Activated CD4-positive, alpha-beta T cell treated with anti-CD3 and anti-CD28 coated beads for 1 hour (primary cell): ENCODE data around the gene ACAD9.
"Not testable (repeated sequence)": the region's sequence is repeated elsewhere in the genome, so short reads cannot be mapped to it uniquely, and the experiment has no call there.

Experiments used
- DNase-seq: peaks from one replicate; pipeline ENCODE4 v3.0.0-alpha.2; 2020

The ACAD9 gene

GRCh38 chr3:128879125-128879969, at the start of gene ACAD9:
ACAD9 (plus strand) TSS chr3:128879620; CDS start chr3:128879692, 72 bp downstream.
- peak; percentile 96 for DNase-seq

GRCh38 chr3:128829925-128830625, 49.3 kb upstream of the ACAD9 start:
- not testable (repeated sequence) for DNase-seq

GRCh38 chr3:128830762-128831161, 48.7 kb upstream of the ACAD9 start:
- DNase-seq, result not testable (repeated sequence)

GRCh38 chr3:128832979-128833378, 46.4 kb upstream of the ACAD9 start:
- not testable (repeated sequence) for DNase-seq

- DNase-seq, result no peak
These were observed 44.3 kb upstream of the ACAD9 start for GRCh38 chr3:128835096-128835495.

DNA sequence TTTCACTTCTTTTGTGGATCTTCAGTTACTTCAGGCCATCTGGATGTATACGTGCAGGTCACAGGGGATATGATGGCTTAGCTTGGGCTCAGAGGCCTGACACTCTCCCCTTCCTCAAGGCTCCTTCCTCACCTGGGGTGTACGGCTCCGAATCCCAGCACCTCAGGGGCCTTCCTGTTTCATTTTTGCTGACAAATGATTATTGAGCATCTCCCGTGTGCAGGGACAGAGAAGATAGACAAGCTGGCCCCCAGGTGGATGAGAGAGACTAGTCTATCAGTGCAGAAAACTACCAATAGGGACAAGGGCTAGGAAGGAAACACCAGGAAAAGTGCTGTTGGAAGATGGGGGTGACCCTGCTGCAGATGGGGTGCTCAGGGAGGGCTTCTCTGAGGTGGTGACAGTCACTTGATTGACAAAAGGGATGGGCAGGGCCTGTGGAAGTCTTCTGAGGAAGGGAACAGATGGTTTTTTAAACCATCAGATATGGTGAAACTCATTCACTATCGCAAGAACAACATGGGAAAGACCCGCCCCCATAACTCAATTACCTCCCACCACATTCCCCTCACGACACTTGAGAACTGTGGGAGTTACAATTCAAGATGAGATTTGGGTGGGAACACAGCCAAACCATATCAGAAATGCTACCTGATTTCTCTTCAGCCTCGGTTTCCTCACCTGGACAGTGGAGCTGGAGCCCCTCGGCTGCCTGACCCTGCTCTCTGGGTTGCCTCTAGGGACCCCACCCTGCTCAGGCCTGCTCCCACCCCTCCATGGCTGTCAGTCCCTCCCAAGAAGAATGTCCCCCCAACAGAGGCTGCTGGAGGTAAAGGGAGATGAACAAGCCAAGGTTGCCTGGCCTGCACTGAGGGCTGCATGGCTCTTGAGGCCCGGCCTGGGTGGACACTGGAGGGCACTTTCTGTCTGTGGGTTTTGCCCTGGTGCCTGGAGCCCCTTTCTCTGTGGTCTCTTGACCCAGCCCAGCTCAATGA, 37.2 kb upstream of the ACAD9 start:
- DNase-seq, result no peak

DNA sequence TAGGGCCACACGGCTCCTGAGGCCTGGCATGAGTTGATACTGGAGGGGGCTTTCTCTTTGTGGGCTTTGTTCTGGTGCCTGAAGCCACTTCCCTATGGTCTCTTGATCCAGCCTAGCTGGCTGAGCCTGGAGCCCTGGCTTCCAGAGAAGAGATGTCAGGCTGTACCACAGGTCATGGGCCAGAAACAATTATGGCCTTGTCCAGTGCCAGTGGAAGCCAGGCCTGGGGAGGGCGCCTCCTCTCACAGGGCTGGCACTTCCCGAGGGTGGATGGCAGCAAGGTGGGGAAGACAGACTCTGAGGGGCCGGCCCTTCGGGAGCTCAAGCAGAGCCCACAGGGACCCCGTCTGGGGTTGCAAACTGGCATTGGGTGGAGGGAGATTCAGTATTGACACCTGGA, 34.9 kb upstream of the ACAD9 start:
- no peak for DNase-seq

DNA sequence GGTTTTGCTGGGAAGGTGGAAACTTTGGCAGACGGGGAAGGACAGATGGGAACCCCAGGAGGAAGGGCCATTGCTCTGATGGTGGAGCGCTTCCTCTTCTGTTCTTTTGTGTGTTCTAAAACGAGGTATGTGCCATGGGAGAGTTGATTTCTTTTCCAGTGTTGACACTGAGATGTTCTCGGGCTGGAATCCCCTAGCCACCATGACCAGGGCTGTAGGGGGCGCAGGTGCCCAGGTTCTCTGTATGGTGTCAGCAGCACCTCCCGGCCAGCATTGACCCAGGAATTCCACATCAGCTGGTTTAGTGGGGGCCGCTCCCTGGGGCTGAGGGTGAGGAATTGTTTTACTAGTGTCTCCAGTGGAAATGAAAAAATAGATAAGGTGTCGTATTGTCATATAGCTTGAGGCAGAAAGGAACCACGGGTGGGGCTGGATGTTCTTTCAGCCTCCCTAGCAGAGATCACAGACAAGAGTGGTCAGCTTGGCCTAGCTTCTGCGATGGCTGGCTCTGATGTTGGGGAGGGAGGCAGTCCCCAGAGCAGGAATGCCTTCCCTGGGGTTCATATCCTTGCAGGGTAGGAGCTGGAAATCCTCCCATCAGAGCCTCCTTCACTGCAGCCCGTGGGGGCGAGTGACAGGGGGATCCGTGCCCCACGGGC, 34.2 kb upstream of the ACAD9 start:
- DNase-seq, result no peak

DNA sequence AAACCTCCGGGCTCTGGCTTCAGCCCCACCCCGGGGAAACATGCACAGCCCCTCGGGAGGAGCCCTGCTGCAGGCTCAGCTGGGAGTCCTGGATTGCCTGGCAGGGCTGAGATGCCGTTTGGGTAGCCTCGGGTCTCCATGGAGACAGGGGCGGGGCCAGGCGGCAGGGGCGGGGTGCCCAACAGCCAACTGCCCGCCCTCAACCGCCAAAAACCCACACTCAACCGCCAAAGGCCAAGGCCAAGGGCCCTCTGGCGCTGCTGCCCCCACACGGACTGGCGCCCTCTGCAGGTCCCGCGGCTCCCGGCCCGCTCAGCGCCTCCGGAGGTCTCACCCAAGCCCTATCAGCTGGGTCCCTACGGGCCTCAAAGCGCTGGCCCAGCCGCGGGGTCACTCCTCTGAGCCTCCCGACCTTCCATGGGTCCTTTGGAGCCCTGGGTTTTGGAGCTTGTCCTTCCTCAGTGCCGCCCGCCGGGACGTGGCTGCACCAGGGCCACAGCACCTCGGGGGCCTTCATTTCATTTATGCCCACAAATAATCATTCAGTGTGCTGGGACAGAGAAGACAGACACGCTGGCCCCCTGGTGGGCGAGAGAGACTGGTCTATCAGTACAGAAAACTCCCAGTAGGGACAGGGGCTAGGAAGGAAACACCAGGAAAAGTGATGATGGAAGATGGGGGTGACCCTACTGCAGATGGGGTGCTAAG, 33.5 kb upstream of the ACAD9 start:
- DNase-seq, result peak; percentile 62

- no peak for DNase-seq
These were observed 32.9 kb upstream of the ACAD9 start for GRCh38 chr3:128846486-128846891.

- DNase-seq, result no peak
These were observed 31.6 kb upstream of the ACAD9 start for GRCh38 chr3:128847666-128848370.

DNA sequence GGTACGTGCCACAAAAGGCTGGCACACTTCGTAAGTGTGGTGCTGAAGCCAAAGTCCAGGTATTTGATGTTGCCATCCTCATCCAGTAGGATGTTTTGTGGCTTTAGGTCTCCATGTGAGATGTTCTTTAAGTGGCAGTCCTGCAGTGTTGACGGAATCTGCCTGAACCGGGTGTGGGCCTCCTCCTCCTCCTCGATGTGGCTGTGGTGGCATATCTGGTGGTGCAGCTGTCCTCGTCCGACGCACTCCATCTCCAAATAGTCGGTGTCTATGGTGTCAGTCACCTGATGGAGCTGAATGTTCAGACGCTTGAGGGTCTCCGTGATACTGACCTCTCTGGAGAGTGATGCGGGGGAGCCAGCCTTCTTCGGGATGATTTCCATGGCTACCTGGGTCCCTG, 30.5 kb upstream of the ACAD9 start:
- no peak for DNase-seq

GRCh38 chr3:128849911-128850455, 29.4 kb upstream of the ACAD9 start:
- DNase-seq, result no peak

GRCh38 chr3:128850544-128850943, 28.9 kb upstream of the ACAD9 start:
- no peak for DNase-seq

DNA sequence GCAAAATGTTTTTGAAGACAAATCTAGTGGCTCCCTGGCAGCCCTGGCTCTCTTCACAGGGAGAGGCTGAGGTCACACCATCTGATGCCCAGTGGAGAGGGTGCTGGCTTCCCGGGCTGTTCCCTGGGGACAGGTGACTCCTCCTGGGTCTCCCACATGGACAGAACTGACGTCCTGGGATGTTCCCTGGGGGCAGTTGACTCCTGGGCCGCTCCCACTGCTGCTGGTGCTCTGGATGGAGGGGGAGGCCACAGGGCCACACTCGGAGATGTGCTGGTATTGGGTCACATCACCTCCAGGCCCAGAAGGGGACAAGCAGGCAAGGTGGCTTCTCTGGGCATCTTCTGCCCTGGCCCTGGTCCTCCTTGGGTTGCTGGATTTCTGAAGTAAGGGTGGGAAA, 27.8 kb upstream of the ACAD9 start:
- DNase-seq, result no peak

DNA sequence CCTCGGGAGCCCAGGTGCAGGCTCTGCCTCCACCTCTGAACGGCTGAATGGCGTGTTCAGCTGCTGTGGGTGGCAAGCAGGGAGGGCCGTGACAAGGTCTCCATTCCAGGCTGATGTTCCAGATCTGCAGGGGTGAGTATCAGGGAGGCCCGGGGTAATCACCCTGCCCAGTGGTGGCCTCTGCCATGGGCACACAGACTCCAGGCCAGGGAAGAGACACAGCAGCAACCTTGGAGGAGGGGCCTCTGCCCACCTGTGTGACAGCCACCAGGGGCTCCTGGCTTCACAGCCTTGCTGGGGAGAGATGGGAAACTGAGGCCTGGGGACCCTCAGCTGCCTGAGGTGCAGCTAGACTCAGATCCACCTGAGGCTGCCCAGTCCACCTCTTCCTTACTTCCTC, 25.6 kb upstream of the ACAD9 start:
- DNase-seq, result no peak

- DNase-seq, result no peak
These were observed 24.9 kb upstream of the ACAD9 start for GRCh38 chr3:128854475-128854874.

DNA sequence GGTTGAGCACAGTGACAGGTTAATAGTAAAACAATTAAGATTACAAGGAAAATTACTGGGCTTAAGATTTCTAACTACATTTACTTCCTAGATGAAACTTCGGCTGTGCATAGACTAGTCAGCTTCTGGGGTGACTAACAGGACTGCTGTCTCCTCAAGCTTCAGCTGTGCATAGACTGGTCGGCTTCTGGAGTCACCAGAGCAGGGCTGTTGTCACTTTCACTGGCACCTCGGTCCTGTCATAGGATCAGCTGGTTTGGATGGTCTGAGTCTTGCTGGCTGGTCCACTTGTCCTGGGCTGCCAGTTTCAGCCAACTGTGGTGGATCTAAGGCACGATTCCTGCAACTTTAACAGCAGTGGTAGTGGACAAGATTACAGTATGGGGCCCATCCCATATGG, 23.9 kb upstream of the ACAD9 start:
- DNase-seq, result no peak

- no peak for DNase-seq
These were observed 21.3 kb upstream of the ACAD9 start for GRCh38 chr3:128858167-128858566.

DNA sequence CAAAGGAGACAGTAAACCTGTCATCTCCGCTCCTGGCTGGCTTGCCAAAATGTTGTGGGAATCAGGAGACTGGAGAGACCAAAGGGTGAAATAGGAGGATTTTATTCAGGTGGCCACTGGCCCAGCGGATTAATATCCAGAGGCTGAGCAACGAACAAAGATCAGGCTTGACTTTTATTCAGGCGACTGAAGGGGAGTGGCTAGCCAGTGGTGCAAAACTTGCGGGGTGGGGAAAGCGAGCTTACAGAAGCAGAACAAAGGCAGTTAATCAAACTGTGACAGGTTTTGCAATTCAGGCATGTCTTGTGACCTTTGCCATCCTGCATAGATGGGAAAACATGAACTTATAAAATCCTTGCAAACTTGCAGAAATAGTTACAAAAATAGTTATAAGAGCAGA, 19.8 kb upstream of the ACAD9 start:
- no peak for DNase-seq

DNA sequence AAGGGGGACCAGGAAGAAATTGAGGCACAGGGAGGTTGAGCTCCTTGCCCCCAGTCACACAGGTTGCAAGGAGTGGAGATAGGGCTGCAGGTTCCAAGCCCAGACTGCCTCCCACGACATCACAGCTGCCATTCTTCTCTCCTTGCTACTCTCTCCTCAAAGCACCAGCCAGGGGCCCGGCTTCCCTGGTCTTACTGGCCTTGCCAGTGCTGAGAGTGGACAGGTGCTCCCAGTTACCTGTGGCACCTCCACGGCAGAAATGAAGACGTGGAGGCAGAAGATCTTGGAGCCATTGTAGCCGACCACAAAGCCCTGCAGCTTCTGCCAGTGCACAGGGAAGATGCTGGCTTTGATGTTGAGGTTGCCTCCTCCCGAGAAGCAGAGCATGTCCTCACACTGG, 17.9 kb upstream of the ACAD9 start:
- no peak for DNase-seq
